HCT116 (cell line): ENCODE data around the gene PERCC1. TPM values are rescaled to one million over a fixed set of nuclear protein-coding genes. Genes with fewer than 3 reads are reported as not detected.

Source experiments
- ATAC-seq: fragments of 200-7000 bp; cut with Tn5 transposase; 2 replicates; pipeline ENCODE4 v1.9.1; 2020; ENCODE audit warnings: mild to moderate bottlenecking, moderate library complexity
- BruUV-seq: library from RNA; stranded (reverse); fragments of 400-500 nt; replicated peaks from 2 replicates; lab custom pipeline; 2021; lab: Mats Ljungman, UMichigan
- CTCF ChIA-PET: fragments of 300-600 bp; sonication (Branson Sonifier 250); formaldehyde crosslinking; loops from one replicate; lab custom pipeline; 2021; ENCODE audit warnings: antibody characterized with exemption; lab: Charles Lee
- POLR2A ChIA-PET: fragments of 300-600, 350-600 bp; sonication (Branson Sonifier 250); formaldehyde crosslinking; loops from one replicate; lab custom pipeline; 2021; ENCODE audit warnings: antibody characterized with exemption; lab: Charles Lee
- RAD21 ChIA-PET, 2 experiments: fragments of 300-600 bp; sonication (Branson Sonifier 250); formaldehyde crosslinking; loops; one replicate each; lab custom pipeline; 2023; ENCODE audit warnings: low total read pairs in 2 of 2; ENCODE audit not compliant: uncharacterized antibody in 2 of 2, unreplicated experiment in 2 of 2, low non-redundant PET in 1 of 2; lab: Charles Lee
- DNase-seq: peaks from one replicate; pipeline ENCODE4 v3.0.0-alpha.2; 2010; ENCODE audit warnings: low read depth, low spot score
- H2AFZ ChIP-seq: fragments of 200-600 bp; shearing (Covaris generic), sonication (generic); 2 replicates; pipeline ENCODE4 v1.6.1; 2017; ENCODE audit warnings: low read depth, mixed run types, mixed read lengths, antibody characterized with exemption, low read length; ENCODE audit not compliant: poor library complexity, severe bottlenecking
- H3K27ac ChIP-seq: 2 replicates; pipeline ENCODE4 v1.5.1; 2012; ENCODE audit warnings: low read depth, low read length
- H3K27me3 ChIP-seq: fragments of 200-600 bp; sonication (generic); 2 replicates; pipeline ENCODE4 v1.6.1; 2016; ENCODE audit warnings: mixed run types, low read length, mixed read lengths; ENCODE audit not compliant: insufficient read depth
- H3K36me3 ChIP-seq, 2 experiments: fragments of 200-500 bp in 1 of 2; fragments of 200-600 bp in 1 of 2; sonication (Bioruptor generic) in 1 of 2; sonication (generic) in 1 of 2; 2 replicates each; pipeline versions ENCODE4 v1.5.1 to v1.6.1; 2014 to 2016; ENCODE audit warnings: low read length in 2 of 2, inconsistent platforms in 1 of 2, mixed read lengths in 1 of 2, mixed run types in 1 of 2; ENCODE audit not compliant: insufficient read depth in 2 of 2, control insufficient read depth in 1 of 2
- H3K4me1 ChIP-seq, 2 experiments: fragments of 200-600 bp in 1 of 2; sonication (generic) in 1 of 2; 2 replicates each; pipeline versions ENCODE4 v1.5.1 to v1.6.1; 2012 to 2017; ENCODE audit warnings: low read length in 2 of 2, inconsistent platforms in 1 of 2, mild to moderate bottlenecking in 1 of 2, mixed read lengths in 1 of 2, mixed run types in 1 of 2, moderate library complexity in 1 of 2; ENCODE audit not compliant: insufficient read depth in 2 of 2, control insufficient read depth in 1 of 2
- H3K4me2 ChIP-seq: fragments of 200-600 bp; sonication (generic); 2 replicates; pipeline ENCODE4 v1.6.1; 2017; ENCODE audit warnings: mixed run types, low read length, mixed read lengths
- H3K4me3 ChIP-seq, 2 experiments: fragments of 200-600 bp in 1 of 2; sonication (generic) in 1 of 2; replicated peaks in 1 of 2; 2 replicates each; pipeline ENCODE4 v1.5.1; 2011 to 2016; ENCODE audit warnings: low read length in 2 of 2, control low read depth in 1 of 2, low read depth in 1 of 2, mild to moderate bottlenecking in 1 of 2, mixed read lengths in 1 of 2, mixed run types in 1 of 2
- H3K79me2 ChIP-seq: fragments of 200-600 bp; sonication (generic); 2 replicates; pipeline ENCODE4 v1.6.1; 2017; ENCODE audit warnings: mild to moderate bottlenecking, mixed run types, low read length, moderate library complexity, mixed read lengths; ENCODE audit not compliant: insufficient read depth
- H3K9ac ChIP-seq: fragments of 200-600 bp; sonication (generic); 2 replicates; pipeline ENCODE4 v1.6.1; 2016; ENCODE audit warnings: low read length, mixed read lengths
- H3K9me2 ChIP-seq: fragments of 200-600 bp; sonication (generic), shearing (Covaris generic); 2 replicates; pipeline ENCODE4 v1.6.1; 2017; ENCODE audit warnings: mixed run types, mild to moderate bottlenecking, moderate library complexity; ENCODE audit not compliant: insufficient read depth
- H3K9me3 ChIP-seq, 2 experiments: fragments of 200-500 bp in 1 of 2; fragments of 200-600 bp in 1 of 2; sonication (Bioruptor generic) in 1 of 2; sonication (generic) in 1 of 2; 2 replicates each; pipeline ENCODE4 v1.6.1; 2014 to 2017; ENCODE audit warnings: low read length in 2 of 2, mixed read lengths in 2 of 2, inconsistent platforms in 1 of 2, low read depth in 1 of 2, mild to moderate bottlenecking in 1 of 2, mixed run types in 1 of 2, moderate library complexity in 1 of 2; ENCODE audit not compliant: control insufficient read depth in 1 of 2, insufficient read depth in 1 of 2
- H4K20me1 ChIP-seq: fragments of 200-600 bp; sonication (generic), shearing (Covaris generic); 2 replicates; pipeline ENCODE4 v1.6.1; 2017; ENCODE audit warnings: mixed run types, mild to moderate bottlenecking, moderate library complexity; ENCODE audit not compliant: insufficient read depth
- CBX3 ChIP-seq: IDR thresholded peaks from 2 replicates; pipeline ENCODE4 v1.6.1; 2012; ENCODE audit warnings: low read depth
- CEBPB ChIP-seq: IDR thresholded peaks from 2 replicates; pipeline ENCODE4 v1.6.1; 2012; ENCODE audit warnings: low read depth
- EGR1 ChIP-seq: IDR thresholded peaks from 2 replicates; pipeline ENCODE4 v1.6.1; 2012; ENCODE audit warnings: low read depth
- ELF1 ChIP-seq: IDR thresholded peaks from 2 replicates; pipeline ENCODE4 v1.6.1; 2012; ENCODE audit warnings: low read depth, borderline replicate concordance
- EZH2 ChIP-seq: fragments of 200-600 bp; sonication (generic); IDR thresholded peaks from 2 replicates; pipeline ENCODE4 v1.6.1; 2017; ENCODE audit warnings: antibody characterized with exemption, mixed run types
- EZH2phosphoT487 ChIP-seq: fragments of 200-600 bp; IDR thresholded peaks from 2 replicates; pipeline ENCODE4 v1.6.1; 2018; ENCODE audit warnings: antibody characterized with exemption, borderline replicate concordance
- MAX ChIP-seq: IDR thresholded peaks from 2 replicates; pipeline ENCODE4 v1.6.1; 2012
- POLR2AphosphoS5 ChIP-seq: IDR thresholded peaks from 2 replicates; pipeline ENCODE4 v1.6.1; 2011; ENCODE audit warnings: mild to moderate bottlenecking, low read depth, low read length, moderate library complexity
- SP1 ChIP-seq: IDR thresholded peaks from 2 replicates; pipeline ENCODE4 v1.6.1; 2012; ENCODE audit warnings: low read depth
- ZBTB33 ChIP-seq: IDR thresholded peaks from 2 replicates; pipeline ENCODE4 v1.6.1; 2011; ENCODE audit warnings: mild to moderate bottlenecking, low read length, moderate library complexity; ENCODE audit not compliant: insufficient replicate concordance; ENCODE audit errors: extremely low read depth
- ZNF274 ChIP-seq: fragments of 200-500 bp; sonication (Bioruptor generic); IDR thresholded peaks from 2 replicates; pipeline ENCODE4 v1.6.1; 2014; ENCODE audit warnings: mild to moderate bottlenecking, low read depth, low read length, inconsistent platforms
- intact Hi-C: fragments of 100-400 bp; cut with micrococcal nuclease; formaldehyde crosslinking; loops from 2 replicates; pipeline ENCODE4 v1.10.0; 2022
- total RNA-seq: library from RNA; stranded (reverse); gene quantifications from one replicate; pipeline ENCODE4 v1.2.1, GENCODE V29; 2021; ENCODE audit not compliant: unreplicated experiment

PERCC1 gene
- total RNA-seq, 1 experiment from 2014 or later: not detected

GRCh38 chr16:1395444-1396031, 35.3 kb upstream of the PERCC1 start:
- intact Hi-C loops: no loop called here
- Histone ChIP-seq H3K4me3 (no peak overlapping the region), H3K27ac (no peak overlapping the region), H2AFZ (no peak overlapping the region), H3K36me3 (no peaks in the 10 kb centered on the region; a peak in 1 of 4 replicates), H3K9me3 (no peaks in the 10 kb centered on the region), H4K20me1 (no peaks in the 10 kb centered on the region), H3K9ac (no peak overlapping the region), H3K9me2 (no peaks in the 10 kb centered on the region), H3K4me1 (no peaks in the 10 kb centered on the region), H3K79me2 (no peaks in the 10 kb centered on the region), H3K27me3 (no peaks in the 10 kb centered on the region), H3K4me2 (no peak overlapping the region)
- POLR2A ChIA-PET: no interaction called here
- RAD21 ChIA-PET: no interaction called here
- no peak for ATAC-seq
- CTCF ChIA-PET: no interaction called here
- no peak for TF ChIP-seq ZBTB33
- TF ChIP-seq EZH2phosphoT487: no peak
- TF ChIP-seq EGR1: no peak
- TF ChIP-seq SP1: no peak
- no peak for TF ChIP-seq EZH2
- TF ChIP-seq ZNF274: no peak
- TF ChIP-seq CEBPB: no peak
- no peak for DNase-seq
- BruUV-seq: no TSS peak

GRCh38 chr16:1397779-1398178, 33.1 kb upstream of the PERCC1 start:
- Histone ChIP-seq H3K27me3 (no peaks in the 10 kb centered on the region), H3K27ac (no peak overlapping the region), H3K4me2 (no peak overlapping the region), H3K9ac (no peak overlapping the region), H3K79me2 (no peaks in the 10 kb centered on the region), H2AFZ (no peak overlapping the region), H3K36me3 (no peaks in the 10 kb centered on the region; a peak in 1 of 4 replicates), H3K9me2 (no peaks in the 10 kb centered on the region), H4K20me1 (no peaks in the 10 kb centered on the region), H3K4me1 (no peaks in the 10 kb centered on the region), H3K4me3 (no peak overlapping the region), H3K9me3 (no peaks in the 10 kb centered on the region)
- ChIA-PET RAD21 (no interaction called here), POLR2A (no interaction called here), CTCF (no interaction called here)
- BruUV-seq: no TSS peak
- TF ChIP-seq POLR2AphosphoS5 (no peak), MAX (no peak), ELF1 (no peak), CBX3 (no peak)
- intact Hi-C loops: no loop called here
- DNase-seq: no peak
- no peak for ATAC-seq
